Activated naive CD8-positive, alpha-beta T cell (primary cell): Measurements from ENCODE around the gene MEGF9.
"Not testable (repeated sequence)": the region's sequence is repeated elsewhere in the genome, so short reads cannot be mapped to it uniquely, and the experiment has no call there.

Experiments used
- H3K27ac Mint-ChIP-seq: one replicate; pipeline ENCODE4 v1.8.0; 2021; ENCODE audit warnings: mixed read lengths
- H3K27me3 Mint-ChIP-seq: one replicate; pipeline ENCODE4 v1.8.0; 2021; ENCODE audit warnings: mixed read lengths
- H3K36me3 Mint-ChIP-seq: one replicate; pipeline ENCODE4 v1.8.0; 2021; ENCODE audit warnings: mixed read lengths
- H3K4me1 Mint-ChIP-seq: one replicate; pipeline ENCODE4 v1.8.0; 2021; ENCODE audit warnings: low read depth, mixed read lengths
- H3K4me3 Mint-ChIP-seq: one replicate; pipeline ENCODE4 v1.8.0; 2021; ENCODE audit warnings: mild to moderate bottlenecking, mixed read lengths
- H3K9me3 Mint-ChIP-seq: one replicate; pipeline ENCODE4 v1.8.0; 2021; ENCODE audit warnings: low read depth, mixed read lengths

The MEGF9 gene

GRCh38 chr9:120663950-120664349 is 50.3 kb downstream of the MEGF9 start:
- Mint-ChIP-seq H3K27ac (no peak overlapping the region), H3K4me3 (no peak overlapping the region), H3K36me3 (peaks cover 4% of the 10 kb centered on the region), H3K9me3 (no peaks in the 10 kb centered on the region), H3K4me1 (peaks cover 5% of the 10 kb centered on the region), H3K27me3 (no peaks in the 10 kb centered on the region)

- no peak overlapping the region for H3K27ac Mint-ChIP-seq
- H3K9me3 Mint-ChIP-seq, result no peaks in the 10 kb centered on the region
- H3K4me3 Mint-ChIP-seq, result no peak overlapping the region
- peaks cover 4% of the 10 kb centered on the region for H3K36me3 Mint-ChIP-seq
- H3K4me1 Mint-ChIP-seq, result peaks cover 5% of the 10 kb centered on the region
- H3K27me3 Mint-ChIP-seq, result no peaks in the 10 kb centered on the region
These were observed 50.9 kb downstream of the MEGF9 start for GRCh38 chr9:120663380-120663779.

GRCh38 chr9:120662513-120662912 is 51.8 kb downstream of the MEGF9 start:
- Mint-ChIP-seq H3K4me1 (peaks cover 5% of the 10 kb centered on the region), H3K27me3 (no peaks in the 10 kb centered on the region), H3K36me3 (peaks cover 4% of the 10 kb centered on the region), H3K27ac (no peak overlapping the region), H3K4me3 (no peak overlapping the region), H3K9me3 (no peaks in the 10 kb centered on the region)

GRCh38 chr9:120659676-120660075 is 54.6 kb downstream of the MEGF9 start:
- Mint-ChIP-seq H3K9me3 (no peaks in the 10 kb centered on the region), H3K4me3 (no peak overlapping the region), H3K27me3 (no peaks in the 10 kb centered on the region), H3K4me1 (peaks cover 5% of the 10 kb centered on the region), H3K27ac (peak overlapping the region; percentile 41), H3K36me3 (peaks cover 2% of the 10 kb centered on the region)

GRCh38 chr9:120659209-120659608 is 55.1 kb downstream of the MEGF9 start:
- Mint-ChIP-seq H3K9me3 (no peaks in the 10 kb centered on the region), H3K27me3 (no peaks in the 10 kb centered on the region), H3K4me1 (peaks cover 5% of the 10 kb centered on the region), H3K27ac (no peak overlapping the region), H3K4me3 (no peak overlapping the region), H3K36me3 (peaks cover 2% of the 10 kb centered on the region)

- Mint-ChIP-seq H3K36me3 (peaks cover 6% of the 10 kb centered on the region), H3K4me3 (no peak overlapping the region), H3K27ac (no peak overlapping the region), H3K27me3 (no peaks in the 10 kb centered on the region), H3K9me3 (no peaks in the 10 kb centered on the region), H3K4me1 (no peaks in the 10 kb centered on the region)
These were observed 59.2 kb downstream of the MEGF9 start for GRCh38 chr9:120655005-120655622.

- Mint-ChIP-seq H3K27me3 (no peaks in the 10 kb centered on the region), H3K9me3 (no peaks in the 10 kb centered on the region), H3K4me1 (no peaks in the 10 kb centered on the region), H3K27ac (no peak overlapping the region), H3K4me3 (no peak overlapping the region), H3K36me3 (peaks cover 8% of the 10 kb centered on the region)
These were observed 60.0 kb downstream of the MEGF9 start for GRCh38 chr9:120654272-120654671.

- H3K4me3 Mint-ChIP-seq, result no peak overlapping the region
- no peaks in the 10 kb centered on the region for H3K27me3 Mint-ChIP-seq
- no peaks in the 10 kb centered on the region for H3K9me3 Mint-ChIP-seq
- no peak overlapping the region for H3K27ac Mint-ChIP-seq
- H3K36me3 Mint-ChIP-seq, result peaks cover 8% of the 10 kb centered on the region
- H3K4me1 Mint-ChIP-seq, result no peaks in the 10 kb centered on the region
These were observed 60.5 kb downstream of the MEGF9 start for GRCh38 chr9:120653762-120654161.

GRCh38 chr9:120652934-120653333 is 61.3 kb downstream of the MEGF9 start:
- Mint-ChIP-seq H3K27ac (no peak overlapping the region), H3K4me3 (no peak overlapping the region), H3K36me3 (peaks cover 8% of the 10 kb centered on the region), H3K9me3 (no peaks in the 10 kb centered on the region), H3K27me3 (no peaks in the 10 kb centered on the region), H3K4me1 (no peaks in the 10 kb centered on the region)

- H3K36me3 Mint-ChIP-seq, result peaks cover 8% of the 10 kb centered on the region
- no peaks in the 10 kb centered on the region for H3K9me3 Mint-ChIP-seq
- H3K4me3 Mint-ChIP-seq, result no peak overlapping the region
- H3K4me1 Mint-ChIP-seq, result no peaks in the 10 kb centered on the region
- no peak overlapping the region for H3K27ac Mint-ChIP-seq
- no peaks in the 10 kb centered on the region for H3K27me3 Mint-ChIP-seq
These were observed 63.9 kb downstream of the MEGF9 start for GRCh38 chr9:120650352-120650751.

- Mint-ChIP-seq H3K27me3 (no peaks in the 10 kb centered on the region), H3K4me3 (no peak overlapping the region), H3K27ac (no peak overlapping the region), H3K36me3 (peaks cover 12% of the 10 kb centered on the region), H3K4me1 (no peaks in the 10 kb centered on the region), H3K9me3 (no peaks in the 10 kb centered on the region)
These were observed 65.6 kb downstream of the MEGF9 start for GRCh38 chr9:120648581-120649197.

GRCh38 chr9:120646948-120647347 is 67.3 kb downstream of the MEGF9 start:
- Mint-ChIP-seq H3K9me3 (no peaks in the 10 kb centered on the region), H3K27me3 (no peaks in the 10 kb centered on the region), H3K27ac (no peak overlapping the region), H3K4me1 (no peaks in the 10 kb centered on the region), H3K4me3 (no peak overlapping the region), H3K36me3 (peaks cover 10% of the 10 kb centered on the region)

- Mint-ChIP-seq H3K36me3 (peaks cover 10% of the 10 kb centered on the region), H3K4me3 (no peak overlapping the region), H3K27ac (no peak overlapping the region), H3K27me3 (no peaks in the 10 kb centered on the region), H3K4me1 (no peaks in the 10 kb centered on the region), H3K9me3 (no peaks in the 10 kb centered on the region)
These were observed 68.5 kb downstream of the MEGF9 start for GRCh38 chr9:120645760-120646159.

- H3K9me3 Mint-ChIP-seq, result no peaks in the 10 kb centered on the region
- H3K36me3 Mint-ChIP-seq, result peaks cover 12% of the 10 kb centered on the region
- H3K4me1 Mint-ChIP-seq, result no peaks in the 10 kb centered on the region
- no peak overlapping the region for H3K4me3 Mint-ChIP-seq
- no peak overlapping the region for H3K27ac Mint-ChIP-seq
- H3K27me3 Mint-ChIP-seq, result no peaks in the 10 kb centered on the region
These were observed 71.2 kb downstream of the MEGF9 start for GRCh38 chr9:120643061-120643460.

- H3K4me3 Mint-ChIP-seq, result no peak overlapping the region
- H3K4me1 Mint-ChIP-seq, result no peaks in the 10 kb centered on the region
- peaks cover 12% of the 10 kb centered on the region for H3K36me3 Mint-ChIP-seq
- no peak overlapping the region for H3K27ac Mint-ChIP-seq
- H3K9me3 Mint-ChIP-seq, result no peaks in the 10 kb centered on the region
- no peaks in the 10 kb centered on the region for H3K27me3 Mint-ChIP-seq
These were observed 72.0 kb downstream of the MEGF9 start for GRCh38 chr9:120642129-120642770.

GRCh38 chr9:120640874-120641273 is 73.4 kb downstream of the MEGF9 start:
- H3K36me3 Mint-ChIP-seq, result peaks cover 14% of the 10 kb centered on the region
- not testable (repeated sequence) for H3K27me3 Mint-ChIP-seq, H3K27ac Mint-ChIP-seq, H3K4me3 Mint-ChIP-seq, H3K9me3 Mint-ChIP-seq, H3K4me1 Mint-ChIP-seq
